ENCODE measurements around the gene SH2B3.
"Not testable (repeated sequence)": the region's sequence is repeated elsewhere in the genome, so short reads cannot be mapped to it uniquely, and the experiment has no call there.

SH2B3 gene

DNA sequence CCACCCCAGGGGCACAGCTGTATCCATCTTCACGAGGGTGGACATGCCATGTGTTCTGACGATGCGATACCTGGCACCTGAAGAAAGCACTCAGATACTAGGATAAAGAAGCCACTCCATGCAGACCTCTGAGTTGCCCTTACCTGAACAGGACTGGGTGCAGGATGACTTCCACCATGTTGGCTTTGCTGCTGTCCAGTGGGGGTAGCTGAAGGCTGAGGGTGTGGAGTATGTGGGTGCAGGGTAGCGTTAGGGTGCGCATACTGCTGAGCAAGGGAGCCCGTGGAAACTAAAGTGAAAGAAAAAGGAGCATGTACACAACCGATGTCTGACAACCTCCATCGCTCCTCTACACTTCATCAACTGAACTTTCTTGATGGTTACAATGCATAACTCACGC lies 51.3 kb downstream of the SH2B3 start:
- Histone ChIP-seq H3K27me3 (replicated peaks; ENCODE audit: control insufficient read depth, insufficient read depth, low read length) (no peaks in the 10 kb centered on the region), H3K36me3 (ENCODE audit: control insufficient read depth, insufficient read depth, low read length) (peaks cover 21% of the 10 kb centered on the region), H3K4me3 (replicated peaks; ENCODE audit: low read depth, low read length) (no peak overlapping the region)
- no peak for DNase-seq (ENCODE audit: extremely low read depth, insufficient read length)
- TF ChIP-seq, protein P1, sequence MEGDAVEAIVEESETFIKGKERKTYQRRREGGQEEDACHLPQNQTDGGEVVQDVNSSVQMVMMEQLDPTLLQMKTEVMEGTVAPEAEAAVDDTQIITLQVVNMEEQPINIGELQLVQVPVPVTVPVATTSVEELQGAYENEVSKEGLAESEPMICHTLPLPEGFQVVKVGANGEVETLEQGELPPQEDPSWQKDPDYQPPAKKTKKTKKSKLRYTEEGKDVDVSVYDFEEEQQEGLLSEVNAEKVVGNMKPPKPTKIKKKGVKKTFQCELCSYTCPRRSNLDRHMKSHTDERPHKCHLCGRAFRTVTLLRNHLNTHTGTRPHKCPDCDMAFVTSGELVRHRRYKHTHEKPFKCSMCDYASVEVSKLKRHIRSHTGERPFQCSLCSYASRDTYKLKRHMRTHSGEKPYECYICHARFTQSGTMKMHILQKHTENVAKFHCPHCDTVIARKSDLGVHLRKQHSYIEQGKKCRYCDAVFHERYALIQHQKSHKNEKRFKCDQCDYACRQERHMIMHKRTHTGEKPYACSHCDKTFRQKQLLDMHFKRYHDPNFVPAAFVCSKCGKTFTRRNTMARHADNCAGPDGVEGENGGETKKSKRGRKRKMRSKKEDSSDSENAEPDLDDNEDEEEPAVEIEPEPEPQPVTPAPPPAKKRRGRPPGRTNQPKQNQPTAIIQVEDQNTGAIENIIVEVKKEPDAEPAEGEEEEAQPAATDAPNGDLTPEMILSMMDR (IDR thresholded peaks at IDR 0.05; ENCODE audit: insufficient read depth, low read length, poor library complexity, severe bottlenecking) = no peak

DNA sequence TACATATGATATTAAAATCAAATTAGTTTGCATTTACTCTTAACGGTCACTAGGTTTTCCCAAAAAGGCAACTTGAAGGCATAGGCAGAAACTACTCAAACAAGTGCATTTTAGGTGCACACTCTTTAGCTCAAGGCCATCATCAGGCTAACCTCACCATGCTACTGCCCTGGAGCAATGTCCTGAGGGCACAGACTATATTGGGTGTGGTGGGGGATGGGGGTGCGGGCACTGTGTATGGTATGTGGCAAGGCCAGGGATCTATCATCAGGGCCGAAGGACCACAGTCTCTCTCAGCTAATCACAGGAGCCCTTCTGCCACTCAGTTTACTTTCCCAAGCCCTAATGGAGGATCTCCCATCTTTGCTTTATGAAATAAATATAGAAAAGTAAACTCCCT lies 51.9 kb downstream of the SH2B3 start:
- Histone ChIP-seq H3K27me3 (replicated peaks; ENCODE audit: control insufficient read depth, insufficient read depth, low read length) (no peaks in the 10 kb centered on the region), H3K36me3 (ENCODE audit: control insufficient read depth, insufficient read depth, low read length) (peaks cover 21% of the 10 kb centered on the region), H3K4me3 (replicated peaks; ENCODE audit: low read depth, low read length) (no peak overlapping the region)
- DNase-seq (ENCODE audit: extremely low read depth, insufficient read length) = no peak
- TF ChIP-seq, protein P1 (IDR thresholded peaks at IDR 0.05; ENCODE audit: insufficient read depth, low read length, poor library complexity, severe bottlenecking) = no peak

DNA sequence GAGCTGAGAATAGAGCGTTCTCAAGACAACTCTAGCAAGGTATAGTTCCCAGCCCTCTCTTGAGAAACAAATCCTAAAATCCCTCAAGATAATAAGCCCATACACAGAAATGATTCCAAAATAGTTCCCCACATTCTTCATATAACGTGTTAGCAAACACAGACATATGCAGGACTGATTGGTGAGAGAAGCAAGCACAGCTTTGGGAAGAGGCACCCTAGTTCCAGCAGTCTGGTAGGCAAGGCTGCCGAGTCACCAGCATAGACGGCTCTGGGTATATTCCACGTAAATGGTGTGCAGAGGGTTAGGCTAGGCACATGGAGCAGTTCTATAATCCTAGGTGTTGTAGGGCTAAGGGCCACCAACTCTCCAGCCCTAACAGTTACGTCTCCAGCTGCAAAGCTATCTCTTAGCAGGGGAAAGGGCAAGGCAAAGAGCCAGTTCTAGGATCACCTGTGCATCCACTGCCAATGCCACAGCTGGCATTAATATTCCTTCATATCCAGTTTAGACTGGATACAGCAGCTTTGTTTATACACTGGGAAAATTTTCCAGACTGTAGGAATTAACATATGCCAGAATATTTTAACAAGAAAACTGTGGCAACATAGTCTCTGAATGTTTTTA lies 52.9 kb downstream of the SH2B3 start:
- Histone ChIP-seq H3K27me3 (replicated peaks; ENCODE audit: control insufficient read depth, insufficient read depth, low read length) (no peaks in the 10 kb centered on the region), H3K4me3 (replicated peaks; ENCODE audit: low read depth, low read length) (no peak overlapping the region), H3K36me3 (ENCODE audit: control insufficient read depth, insufficient read depth, low read length) (peaks cover 14% of the 10 kb centered on the region)
- TF ChIP-seq, protein P1 (IDR thresholded peaks at IDR 0.05; ENCODE audit: insufficient read depth, low read length, poor library complexity, severe bottlenecking) = no peak
- no peak for DNase-seq (ENCODE audit: extremely low read depth, insufficient read length)

DNA sequence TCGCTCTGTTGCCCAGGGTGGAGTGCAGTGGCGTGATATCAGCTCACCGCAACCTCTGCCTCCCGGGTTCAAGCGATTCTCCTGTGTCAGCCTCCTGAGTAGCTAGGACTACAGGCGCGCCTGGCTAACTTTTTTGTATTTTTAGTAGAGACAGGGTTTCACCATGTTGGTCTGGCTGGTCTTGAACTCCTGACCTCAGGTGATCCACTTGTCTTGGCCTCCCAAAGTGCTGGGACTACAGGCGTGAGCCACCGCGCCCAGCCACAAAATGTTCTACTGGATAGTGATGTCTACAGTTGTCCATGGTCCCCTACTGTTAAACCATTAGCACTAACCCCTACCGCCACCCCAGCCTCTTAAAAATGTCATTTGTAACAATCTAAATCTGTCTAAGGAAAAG lies 54.4 kb downstream of the SH2B3 start:
- H3K36me3 ChIP-seq (ENCODE audit: control insufficient read depth, insufficient read depth, low read length); H3K4me3 ChIP-seq (replicated peaks; ENCODE audit: low read depth, low read length); H3K27me3 ChIP-seq (replicated peaks; ENCODE audit: control insufficient read depth, insufficient read depth, low read length); DNase-seq (ENCODE audit: extremely low read depth, insufficient read length): not testable (repeated sequence)

DNA sequence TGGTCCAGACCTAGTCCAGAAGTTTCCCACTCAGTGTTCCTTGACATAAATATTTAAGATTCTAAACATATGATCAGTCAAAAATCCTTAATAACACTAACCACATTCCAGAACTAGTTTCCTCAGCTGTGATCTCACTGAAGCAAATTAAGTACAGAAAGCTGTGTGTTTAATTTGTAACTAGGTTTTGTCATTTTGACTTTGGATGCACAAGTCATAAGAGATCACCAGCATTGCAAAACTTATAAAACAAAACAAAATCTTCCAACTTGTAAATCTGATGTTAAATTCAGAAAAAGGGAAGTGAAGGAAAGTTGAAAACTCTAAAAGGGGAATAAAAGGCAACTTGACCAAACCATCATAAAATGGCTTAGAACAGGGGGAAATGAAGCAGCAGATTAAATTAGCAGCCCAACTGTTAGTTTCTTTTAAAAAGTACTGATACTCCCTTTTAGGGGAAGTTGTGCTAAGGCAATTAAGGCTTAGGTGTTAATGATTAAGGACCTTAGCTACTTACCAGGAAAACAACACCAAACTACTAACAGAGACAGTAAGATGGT lies 56.6 kb downstream of the SH2B3 start:
- TF ChIP-seq, protein P1 (IDR thresholded peaks at IDR 0.05; ENCODE audit: insufficient read depth, low read length, poor library complexity, severe bottlenecking) = no peak
- Histone ChIP-seq H3K36me3 (ENCODE audit: control insufficient read depth, insufficient read depth, low read length) (peaks cover under 1% of the 10 kb centered on the region), H3K27me3 (replicated peaks; ENCODE audit: control insufficient read depth, insufficient read depth, low read length) (no peaks in the 10 kb centered on the region), H3K4me3 (replicated peaks; ENCODE audit: low read depth, low read length) (no peak overlapping the region)
- DNase-seq (ENCODE audit: extremely low read depth, insufficient read length) = no peak

DNA sequence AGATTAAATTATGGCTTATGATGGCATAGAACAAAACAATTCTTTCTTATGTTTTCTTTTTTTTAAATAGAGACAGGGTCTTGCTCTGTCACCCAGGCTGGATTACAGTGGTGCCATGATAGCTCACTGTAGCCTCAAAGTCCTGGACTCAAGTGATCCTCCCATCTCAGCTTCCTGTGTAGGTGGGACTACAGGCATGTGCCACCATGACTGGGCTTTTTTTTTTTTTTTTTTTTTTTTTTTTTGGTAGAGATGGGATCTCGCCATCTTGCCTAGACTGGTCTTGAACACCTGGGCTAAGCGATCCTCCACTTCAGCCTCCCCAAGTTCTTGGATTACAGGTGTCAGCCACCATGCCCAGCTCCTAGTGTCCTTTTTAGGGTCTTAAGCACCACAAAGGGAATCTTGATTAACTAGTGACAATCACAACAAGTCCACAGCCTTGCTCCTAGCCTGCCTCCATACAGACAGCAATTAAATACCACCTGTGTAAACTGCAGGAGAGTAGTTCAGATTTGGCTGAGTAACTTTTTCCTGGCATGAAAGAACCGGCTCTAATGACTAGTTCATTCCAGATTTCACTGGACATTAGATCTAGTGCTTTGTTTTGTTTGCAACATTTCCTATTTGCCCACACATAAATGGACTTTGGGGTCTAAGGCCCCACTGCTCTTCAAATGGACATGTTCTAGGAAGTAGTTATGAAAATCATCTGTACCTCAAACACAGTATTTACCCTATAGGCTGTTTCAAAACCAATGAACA lies 61.6 kb downstream of the SH2B3 start:
- Histone ChIP-seq H3K27me3 (replicated peaks; ENCODE audit: control insufficient read depth, insufficient read depth, low read length) (no peaks in the 10 kb centered on the region), H3K36me3 (ENCODE audit: control insufficient read depth, insufficient read depth, low read length) (peaks cover 2% of the 10 kb centered on the region), H3K4me3 (replicated peaks; ENCODE audit: low read depth, low read length) (no peak overlapping the region)
- TF ChIP-seq, protein P1 (IDR thresholded peaks at IDR 0.05; ENCODE audit: insufficient read depth, low read length, poor library complexity, severe bottlenecking) = no peak
- no peak for DNase-seq (ENCODE audit: extremely low read depth, insufficient read length)
